GM12873 (cell line): ENCODE data around the gene ESPNL.
A peak's percentile ranks its signal among the peaks of the same experiment; 100 is the strongest.

Source experiments
- CTCF ChIP-seq: IDR thresholded peaks from 2 replicates; pipeline ENCODE4 v1.5.1; 2012; ENCODE audit warnings: low read depth, mild to moderate bottlenecking, moderate library complexity, low read length, control low read depth; ENCODE audit not compliant: insufficient read depth; ENCODE audit errors: missing control alignments

ESPNL gene

DNA sequence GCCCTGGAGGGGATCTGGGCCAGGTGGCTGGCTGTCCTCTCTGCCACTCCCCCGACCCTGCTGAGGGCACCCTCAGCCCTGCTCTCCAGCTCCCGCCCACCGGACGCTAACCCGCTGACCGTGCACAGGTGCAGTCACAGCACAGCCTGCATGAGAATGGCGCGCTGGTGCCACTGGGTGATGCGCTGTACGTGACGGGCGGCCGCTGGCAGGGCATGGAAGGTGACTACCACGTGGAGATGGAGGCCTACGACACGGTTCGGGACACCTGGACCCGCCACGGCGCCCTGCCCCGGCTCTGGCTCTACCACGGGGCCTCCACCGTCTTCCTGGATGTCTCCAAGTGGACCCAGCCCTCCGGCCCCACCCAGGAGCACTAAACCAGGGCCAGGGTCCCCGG lies 50.5 kb downstream of the ESPNL start:
- no peak for TF ChIP-seq CTCF

GRCh38 chr2:238151205-238151604 lies 51.1 kb downstream of the ESPNL start:
- TF ChIP-seq CTCF, result no peak

GRCh38 chr2:238151628-238152235 lies 51.6 kb downstream of the ESPNL start:
- no peak for TF ChIP-seq CTCF

DNA sequence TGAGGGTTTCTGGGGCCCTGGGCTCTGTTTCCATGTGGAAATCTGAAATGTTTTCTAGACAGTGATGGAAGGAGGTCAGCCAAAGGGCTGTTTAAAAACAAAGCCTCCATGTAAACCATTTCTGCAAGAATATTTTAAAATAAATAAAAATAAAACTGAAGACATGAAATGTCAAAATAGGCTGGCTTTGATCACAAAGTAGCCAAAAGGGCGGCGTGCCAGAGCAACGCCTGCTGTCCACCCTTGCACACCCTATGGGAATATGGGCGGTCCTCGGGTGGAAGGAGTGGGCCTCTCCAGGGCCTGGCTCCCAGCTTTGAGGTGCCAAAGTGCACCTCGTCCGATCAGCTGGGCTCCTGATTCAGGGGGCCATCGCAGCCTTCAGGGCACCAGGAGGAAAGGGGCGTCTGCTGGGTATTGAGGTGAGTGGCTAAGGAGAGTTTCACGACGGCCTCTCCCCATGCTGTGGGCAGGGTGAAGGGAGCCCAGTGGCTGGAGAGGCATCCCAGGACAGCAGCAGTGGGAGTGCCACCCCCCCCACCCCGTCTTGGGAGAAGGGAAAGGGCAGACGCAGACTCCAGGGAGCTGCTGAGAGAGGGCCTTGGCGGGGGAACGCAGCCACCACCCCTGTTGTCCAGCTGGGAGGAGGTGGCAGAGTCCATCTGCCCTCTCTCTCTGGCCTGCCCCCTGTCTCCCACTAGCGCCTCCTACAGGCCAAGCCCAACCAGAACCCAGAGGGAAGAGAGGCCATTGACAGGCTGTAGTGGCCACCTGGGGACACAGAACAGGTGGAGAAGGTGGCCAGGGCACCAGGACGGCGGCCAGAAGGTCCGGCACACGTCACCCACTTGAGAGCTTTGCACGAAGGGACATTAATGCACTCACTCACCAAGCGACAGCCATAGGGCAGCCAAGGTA lies 52.9 kb downstream of the ESPNL start:
- TF ChIP-seq CTCF, result peak; percentile 41

DNA sequence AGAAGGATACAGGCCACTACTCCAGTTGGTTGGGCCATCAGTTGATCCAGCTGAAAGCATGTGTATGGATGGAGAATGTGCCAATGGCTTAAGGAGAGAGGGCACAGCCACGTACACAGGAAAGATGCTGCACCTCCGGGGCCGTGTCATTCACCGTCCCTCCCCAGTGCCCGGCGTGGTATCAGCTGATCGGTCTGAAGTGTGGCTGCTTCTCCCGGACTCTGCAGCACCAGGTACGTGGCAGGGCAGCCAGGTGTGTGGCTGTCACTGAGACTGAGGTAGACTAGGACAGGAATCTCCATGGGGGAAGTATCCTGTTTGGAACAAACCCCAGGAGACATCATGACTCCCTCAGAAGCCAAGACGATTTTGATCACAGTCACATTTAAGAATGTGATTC lies 54.4 kb downstream of the ESPNL start:
- no peak for TF ChIP-seq CTCF

GRCh38 chr2:238155051-238155760 lies 55.1 kb downstream of the ESPNL start:
- TF ChIP-seq CTCF, result no peak

DNA sequence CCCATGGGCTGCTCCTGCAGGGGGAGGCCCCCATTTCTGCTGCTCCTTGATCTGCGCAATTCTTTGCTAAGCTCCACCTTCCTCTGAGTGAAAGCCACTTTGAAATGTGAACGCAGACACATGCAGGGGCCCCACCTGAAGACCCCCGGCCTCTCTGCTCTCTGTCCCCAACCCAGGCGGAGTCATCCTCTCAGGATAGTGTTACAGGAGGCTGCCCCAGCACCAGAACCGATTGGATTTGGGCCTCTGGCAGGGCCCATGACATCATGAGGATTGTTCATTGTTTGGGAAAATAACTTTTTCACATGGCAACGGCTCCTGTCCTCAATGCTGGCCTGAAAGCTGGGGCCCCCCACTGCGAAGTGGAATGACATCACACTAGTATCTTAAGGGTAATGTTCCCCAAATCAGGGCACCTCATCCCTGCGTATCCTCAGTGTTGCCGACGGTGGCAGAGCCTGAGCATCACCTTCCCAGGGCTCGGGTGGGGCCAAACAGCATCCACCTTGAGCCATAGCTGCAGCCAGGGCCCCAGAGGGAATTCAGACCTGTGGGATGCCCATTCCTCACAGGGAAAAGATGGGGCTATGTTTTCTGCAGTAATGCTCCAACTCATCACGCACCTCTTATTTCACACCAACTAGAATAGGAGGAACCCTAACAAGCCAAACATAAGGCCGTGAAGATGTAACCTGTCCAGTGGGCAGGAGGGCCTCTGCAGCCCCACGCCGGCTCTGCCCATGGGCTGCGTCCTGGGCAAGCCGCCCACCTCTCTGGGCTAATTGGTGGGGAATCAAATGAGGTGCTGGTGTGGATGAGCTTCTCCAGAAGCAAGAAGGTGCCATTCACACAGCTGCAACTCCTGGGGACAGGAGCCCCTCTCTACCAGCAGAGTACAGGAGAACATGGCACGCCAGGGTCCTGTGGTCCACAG lies 55.9 kb downstream of the ESPNL start:
- TF ChIP-seq CTCF, result no peak
